HEK293T (cell line): ENCODE results near the gene UTP18.

Source experiments
- HDGF ChIP-seq: fragments of 450-650 bp; IDR thresholded peaks from 2 replicates; pipeline ENCODE4 v1.6.1; 2017; ENCODE audit warnings: antibody characterized with exemption, borderline replicate concordance
- LEF1 ChIP-seq: fragments of 450-650 bp; IDR thresholded peaks from 2 replicates; pipeline ENCODE4 v1.6.1; 2017; ENCODE audit warnings: mild to moderate bottlenecking, borderline replicate concordance
- SP1 ChIP-seq: fragments of 450-650 bp; IDR thresholded peaks from 2 replicates; pipeline ENCODE4 v1.6.1; 2017
- SUZ12 ChIP-seq: fragments of 450-650 bp; IDR thresholded peaks from 2 replicates; pipeline ENCODE4 v1.6.1; 2016; ENCODE audit warnings: mild to moderate bottlenecking

DNA sequence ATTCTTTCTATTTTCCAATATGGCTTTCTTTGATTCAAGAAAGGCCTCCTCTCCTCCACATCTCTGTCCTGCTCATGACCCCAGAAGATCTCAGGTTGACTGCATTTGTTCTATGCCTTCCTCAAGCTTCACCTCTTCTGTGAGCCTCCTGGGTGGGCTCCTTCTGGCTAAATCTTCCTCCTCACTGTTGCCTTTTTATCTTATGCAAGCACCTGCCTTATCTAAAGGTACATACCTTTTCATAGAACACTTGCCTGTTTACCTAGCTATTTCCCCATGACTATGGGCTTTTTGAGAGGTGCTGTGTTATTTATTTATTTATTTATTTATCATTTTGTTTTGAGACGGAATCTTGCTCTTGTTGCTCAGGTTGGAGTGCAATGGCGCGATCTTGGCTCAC lies 81.1 kb downstream of the UTP18 start:
- no peak for TF ChIP-seq SUZ12
- no peak for TF ChIP-seq HDGF
- TF ChIP-seq LEF1: no peak
- TF ChIP-seq SP1: no peak
